ENCODE data around the gene UCK2.

The UCK2 gene

DNA sequence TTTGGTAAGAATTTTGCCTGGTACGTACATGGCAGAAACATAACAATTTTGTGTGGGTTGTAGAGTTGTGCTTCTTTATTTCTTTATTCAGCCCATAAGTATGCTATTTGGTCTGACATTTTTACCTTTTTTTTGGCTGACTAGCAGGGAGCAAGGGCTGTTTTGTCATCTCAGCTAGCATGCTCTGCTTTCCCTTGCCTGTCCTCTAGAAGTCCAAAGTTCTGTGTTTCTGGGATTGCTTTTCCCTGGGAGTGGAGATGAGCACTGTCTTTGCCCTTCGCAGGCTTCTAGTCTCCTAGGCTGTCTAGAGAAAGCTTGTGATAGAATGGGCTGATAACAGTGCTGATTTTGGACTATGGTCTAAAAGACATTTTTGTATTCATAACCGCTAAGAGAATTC is 7.5 kb downstream of the UCK2 start:
- DNase-seq = no peak

DNA sequence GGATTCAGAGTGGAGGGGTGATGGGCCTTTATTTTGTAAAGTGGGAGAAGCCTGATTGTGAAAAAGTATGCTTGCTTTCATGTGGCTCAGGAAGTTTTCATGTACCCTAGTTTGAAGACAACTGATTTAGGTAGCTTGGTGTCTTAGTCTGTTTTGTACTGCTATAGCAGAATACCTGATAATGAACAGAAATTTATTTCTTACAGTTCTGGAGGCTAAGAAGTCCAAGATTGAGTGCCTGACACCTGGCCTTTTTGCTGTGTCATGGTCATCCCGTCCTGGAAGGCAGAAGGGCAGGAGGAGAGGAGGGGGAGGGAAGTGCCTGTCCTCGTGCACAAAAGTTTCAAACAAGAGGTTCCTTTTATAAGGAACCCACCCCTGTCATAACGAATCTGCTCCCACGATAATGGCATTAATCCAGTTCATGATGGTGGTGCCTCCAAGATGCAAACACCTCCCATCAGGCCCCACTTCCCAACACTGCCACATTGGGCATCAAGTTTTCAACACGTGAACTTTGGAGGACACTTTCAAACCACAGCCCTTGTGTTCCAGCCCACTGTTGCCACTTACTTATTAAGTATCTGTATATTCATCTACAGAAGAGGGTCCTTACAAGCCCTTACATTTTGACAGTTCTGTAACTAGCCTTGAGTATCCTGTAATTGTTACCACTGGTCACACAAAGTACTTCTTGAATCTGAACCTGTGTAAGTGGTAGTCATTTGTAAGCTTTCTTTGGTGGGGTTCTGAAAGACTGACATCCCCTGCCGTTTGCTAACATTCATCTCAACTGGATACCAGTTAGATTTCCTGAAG is 9.5 kb downstream of the UCK2 start:
- no peak for DNase-seq

DNA sequence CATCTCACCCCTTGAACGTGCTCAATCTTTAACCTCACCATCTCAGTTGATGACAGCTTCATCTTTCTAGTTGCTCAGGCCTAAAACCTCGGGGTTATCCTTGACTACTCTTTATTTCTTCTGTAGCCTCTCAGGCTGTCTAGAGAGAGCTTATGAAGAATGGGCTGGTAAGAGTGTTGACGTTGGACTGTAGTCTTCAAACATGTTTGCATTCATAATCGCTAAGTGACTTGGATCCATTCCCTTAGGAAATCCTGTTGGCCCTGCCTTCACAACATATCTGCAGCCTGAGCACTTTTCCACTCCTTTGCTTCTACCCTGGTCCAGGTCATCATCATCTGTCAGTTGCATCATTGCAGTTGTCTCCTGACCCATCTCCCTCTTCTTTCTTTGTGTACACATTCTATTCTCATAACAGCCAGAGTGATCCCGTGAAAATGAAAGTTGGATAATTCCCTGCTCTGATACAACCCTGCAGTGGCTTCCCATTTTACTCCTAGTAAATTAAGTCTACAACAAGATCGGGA is 10.5 kb downstream of the UCK2 start:
- DNase-seq = no peak

DNA sequence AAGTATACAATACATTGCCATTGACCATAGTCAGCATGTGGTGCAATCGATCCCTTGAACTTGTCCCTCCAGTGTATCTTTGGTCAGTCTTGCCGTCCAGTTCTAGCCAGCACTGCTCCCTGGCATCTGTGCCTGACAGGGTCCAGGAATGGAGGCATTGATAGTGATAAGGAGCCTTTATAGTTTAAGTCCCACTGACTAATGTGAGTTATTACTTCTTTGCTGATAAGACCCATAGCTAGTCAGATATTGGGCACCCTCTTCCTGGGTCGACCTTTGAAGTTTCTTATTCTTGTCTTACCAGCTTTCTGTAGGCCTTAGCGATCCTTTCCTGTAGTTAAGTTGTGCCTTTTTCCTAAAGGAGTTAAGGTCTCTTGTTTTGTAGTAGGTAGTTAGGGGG is 13.0 kb downstream of the UCK2 start:
- no peak for DNase-seq

DNA sequence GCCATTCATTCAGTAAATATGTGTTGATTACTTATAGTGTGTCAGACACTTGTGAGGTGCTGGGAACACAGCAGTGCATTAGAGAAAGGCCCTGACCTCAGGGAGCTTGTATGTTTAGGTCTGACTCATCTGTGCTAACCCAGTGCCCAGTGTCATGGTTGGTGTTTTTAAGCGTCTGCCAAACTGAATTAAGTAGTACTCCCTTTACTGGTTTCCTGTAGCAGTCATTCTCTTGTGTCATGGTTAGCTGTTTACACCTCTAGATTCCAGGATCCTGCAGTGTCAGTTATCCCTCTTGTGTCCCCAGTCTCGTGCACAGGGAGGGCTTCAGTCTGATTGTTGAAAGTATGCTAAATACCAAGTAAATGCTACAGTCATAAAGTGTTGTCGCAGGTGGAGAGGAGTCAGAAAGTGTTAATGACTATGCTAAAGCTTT is 14.2 kb downstream of the UCK2 start:
- DNase-seq = no peak

DNA sequence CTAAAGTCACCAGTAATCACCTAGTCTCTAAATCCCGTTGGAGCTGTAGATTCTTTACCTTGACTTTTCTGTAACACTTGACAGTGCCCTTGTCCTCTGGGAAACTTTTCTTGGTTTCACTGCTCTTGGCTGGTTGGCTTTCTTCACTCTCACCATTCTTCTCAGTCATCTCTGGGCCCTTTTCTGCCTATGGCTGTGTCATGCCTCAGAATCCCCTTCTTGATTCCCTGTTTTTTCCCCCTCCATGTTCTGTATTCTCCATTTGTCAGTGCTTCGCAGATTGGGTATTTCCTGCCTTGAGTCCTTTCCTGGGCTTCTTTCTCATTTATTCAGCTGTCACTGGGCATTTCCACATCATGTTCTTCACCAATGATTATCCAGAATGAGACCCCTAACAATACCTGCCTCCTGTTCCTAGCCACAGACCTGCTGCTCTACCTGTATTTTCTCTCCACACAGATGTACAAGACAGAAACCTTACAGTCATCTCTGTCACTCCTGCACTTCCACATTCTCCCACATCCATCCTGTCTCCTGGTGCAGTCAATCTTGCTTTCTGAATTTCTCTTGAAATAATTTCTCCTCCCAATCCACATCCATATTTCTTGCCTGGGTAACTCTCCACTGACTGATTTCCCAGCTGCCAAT is 14.7 kb downstream of the UCK2 start:
- DNase-seq = no peak

DNA sequence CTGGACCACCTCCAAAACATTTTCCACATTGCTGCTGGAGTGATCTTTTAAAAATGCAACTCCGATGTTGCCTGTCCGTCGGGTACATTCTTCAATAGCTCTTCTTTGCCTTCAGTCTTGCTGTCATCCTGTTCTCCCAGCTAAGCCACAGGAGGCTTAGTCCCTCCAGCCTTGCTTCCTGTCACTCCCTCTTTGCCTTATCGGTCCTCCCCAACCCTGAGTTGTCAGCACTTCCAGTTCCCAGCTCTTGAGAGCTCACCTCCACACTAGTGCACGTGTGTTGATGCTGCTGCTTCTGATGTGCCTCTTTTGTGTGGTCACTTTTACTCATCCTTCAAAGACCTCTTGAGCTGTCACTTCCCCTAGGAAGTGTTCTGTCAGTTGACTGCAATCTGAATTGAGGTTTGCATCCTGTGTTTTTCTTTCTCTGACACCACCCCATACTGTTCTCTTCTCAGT is 15.3 kb downstream of the UCK2 start:
- no peak for DNase-seq

DNA sequence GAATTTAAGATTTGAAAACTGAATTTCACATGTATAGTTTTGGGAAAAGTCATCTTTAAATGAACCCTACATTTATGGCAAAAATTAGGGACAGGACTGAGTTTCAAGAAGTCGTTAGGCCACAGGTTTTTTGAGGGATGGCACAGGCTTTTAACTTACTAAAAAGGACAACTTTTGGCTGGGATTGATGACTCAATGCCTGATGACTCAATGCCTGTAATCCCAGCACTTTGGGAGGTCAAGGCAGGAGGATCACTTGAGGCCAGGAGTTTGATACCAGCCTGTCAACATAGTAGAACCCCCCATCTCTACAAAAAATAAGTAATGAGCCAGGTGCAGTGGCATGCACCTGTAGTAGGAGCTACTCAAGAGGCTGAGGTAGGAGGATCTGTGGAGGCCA is 15.9 kb downstream of the UCK2 start:
- DNase-seq = no peak

DNA sequence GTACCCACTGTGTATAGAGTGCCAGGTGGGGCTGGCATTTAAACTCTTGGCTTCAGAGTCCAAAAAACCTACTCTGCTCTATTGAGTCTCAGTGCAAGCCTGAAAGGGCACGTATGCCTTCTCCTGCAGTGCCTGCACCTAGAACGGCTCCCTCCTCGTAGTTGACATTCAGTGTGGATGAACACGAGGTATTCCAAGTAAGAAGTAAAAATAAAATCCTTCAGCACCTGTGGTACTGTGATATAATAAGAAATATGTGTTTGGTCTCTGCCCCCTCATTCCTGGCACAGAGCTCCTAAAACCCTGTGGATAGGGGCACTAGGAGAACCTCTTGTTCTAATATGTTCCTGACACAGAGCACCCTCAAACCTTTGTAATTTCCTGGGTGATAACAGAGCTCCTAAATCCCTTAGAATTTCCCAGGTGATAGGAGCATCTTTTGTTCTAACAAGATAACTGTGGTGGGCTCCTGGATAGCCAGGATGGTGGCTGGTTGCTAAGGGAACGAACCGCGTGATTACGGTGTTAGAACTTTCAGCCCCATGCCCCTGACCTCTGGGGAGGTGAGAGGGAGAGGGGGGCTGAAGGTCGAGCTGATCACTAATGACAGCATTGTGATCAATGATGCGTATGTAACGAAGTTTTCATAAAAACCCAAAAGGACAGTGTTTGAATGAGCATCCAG is 16.8 kb downstream of the UCK2 start:
- no peak for DNase-seq

DNA sequence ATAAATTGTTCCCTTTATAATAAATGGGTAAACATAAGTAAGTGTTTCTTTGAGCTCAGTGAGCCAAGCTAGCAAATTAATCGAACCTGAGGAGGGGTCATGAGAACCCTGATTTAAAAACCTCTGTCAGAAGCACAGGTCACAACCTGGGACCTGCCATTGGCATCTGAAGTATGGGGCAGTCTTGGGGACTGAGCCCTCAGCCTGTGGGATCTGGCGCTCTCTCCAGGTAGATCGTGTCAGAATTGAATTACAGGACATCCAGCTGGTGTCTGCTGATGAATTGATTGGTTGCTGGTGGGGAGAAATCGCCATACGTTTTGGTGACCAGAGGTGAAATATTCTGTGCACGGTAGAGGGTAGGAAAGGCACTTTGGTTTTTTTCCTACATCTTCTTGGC is 17.5 kb downstream of the UCK2 start:
- no peak for DNase-seq

DNA sequence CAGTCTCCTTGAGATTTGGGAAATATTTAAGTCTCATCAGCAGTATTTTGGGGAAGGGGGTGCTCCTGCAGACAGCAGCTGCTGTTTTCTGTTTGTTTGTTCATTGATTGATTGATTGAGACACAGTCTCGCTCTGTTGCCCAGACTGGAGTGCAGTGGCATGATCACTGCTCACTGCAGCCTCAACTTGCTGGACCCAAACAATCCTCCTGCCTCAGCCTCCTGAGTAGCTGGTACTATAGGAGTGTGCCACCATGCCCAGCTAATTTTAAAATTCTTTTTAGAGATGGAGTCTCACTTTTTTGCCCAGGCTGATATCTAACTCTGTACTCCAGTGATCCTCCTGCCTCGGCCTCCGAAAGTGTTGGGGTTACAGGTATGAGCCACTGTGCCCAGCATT is 18.2 kb downstream of the UCK2 start:
- no peak for DNase-seq

DNA sequence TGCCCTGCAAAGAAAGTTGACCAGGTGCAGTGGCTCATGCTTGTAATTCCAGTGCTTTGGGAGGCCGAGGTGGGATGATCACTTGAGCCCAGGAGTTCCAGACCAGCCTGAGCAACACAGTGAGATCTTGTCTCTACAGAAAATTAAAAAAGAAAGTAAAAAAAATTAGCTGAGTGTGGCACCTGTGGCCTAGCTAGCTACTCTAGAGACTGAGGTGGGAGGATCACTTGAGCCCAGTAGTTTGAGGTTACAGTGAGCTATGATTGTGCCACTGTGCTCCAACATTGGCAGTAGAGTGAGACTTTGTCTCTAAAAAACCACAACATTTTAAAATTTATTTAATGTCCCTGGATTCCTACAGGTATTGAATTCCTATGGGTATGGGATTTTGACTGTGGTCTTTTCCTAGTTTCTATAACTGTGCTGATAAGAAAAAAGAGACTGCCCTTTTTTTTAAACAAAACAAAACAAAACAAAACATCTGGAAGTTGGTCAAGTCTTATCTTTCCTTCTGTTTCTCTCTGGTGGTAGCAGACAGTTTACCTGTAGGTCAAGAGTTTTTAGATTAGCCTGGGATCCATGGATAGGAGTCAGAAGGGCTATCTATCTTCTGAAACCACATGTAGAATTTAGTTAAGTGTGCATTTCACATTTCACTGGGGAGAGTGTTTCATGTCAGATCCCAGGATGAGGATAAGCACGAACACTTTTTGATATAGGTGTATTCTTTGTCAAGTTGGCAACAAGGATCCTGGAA is 18.8 kb downstream of the UCK2 start:
- no peak for DNase-seq

DNA sequence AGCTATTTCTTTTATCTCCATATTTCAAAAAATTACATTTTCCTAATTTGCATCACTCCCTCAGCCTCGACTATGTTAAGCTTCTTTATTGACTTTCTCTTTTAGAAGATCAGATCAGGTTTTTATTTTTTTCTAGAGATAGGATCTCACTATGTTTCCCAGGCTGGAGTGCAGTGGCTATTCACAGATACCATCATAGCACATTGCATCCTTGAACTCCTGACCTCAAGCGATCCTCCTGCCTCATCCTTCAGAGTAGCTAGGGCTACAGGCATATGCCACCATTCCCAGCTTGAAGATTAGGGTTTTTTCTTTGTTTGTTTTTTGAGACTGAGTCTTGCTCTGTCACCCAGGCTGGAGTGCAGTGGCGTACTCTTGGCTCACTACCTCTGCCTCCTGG is 20.1 kb downstream of the UCK2 start:
- DNase-seq = no peak

DNA sequence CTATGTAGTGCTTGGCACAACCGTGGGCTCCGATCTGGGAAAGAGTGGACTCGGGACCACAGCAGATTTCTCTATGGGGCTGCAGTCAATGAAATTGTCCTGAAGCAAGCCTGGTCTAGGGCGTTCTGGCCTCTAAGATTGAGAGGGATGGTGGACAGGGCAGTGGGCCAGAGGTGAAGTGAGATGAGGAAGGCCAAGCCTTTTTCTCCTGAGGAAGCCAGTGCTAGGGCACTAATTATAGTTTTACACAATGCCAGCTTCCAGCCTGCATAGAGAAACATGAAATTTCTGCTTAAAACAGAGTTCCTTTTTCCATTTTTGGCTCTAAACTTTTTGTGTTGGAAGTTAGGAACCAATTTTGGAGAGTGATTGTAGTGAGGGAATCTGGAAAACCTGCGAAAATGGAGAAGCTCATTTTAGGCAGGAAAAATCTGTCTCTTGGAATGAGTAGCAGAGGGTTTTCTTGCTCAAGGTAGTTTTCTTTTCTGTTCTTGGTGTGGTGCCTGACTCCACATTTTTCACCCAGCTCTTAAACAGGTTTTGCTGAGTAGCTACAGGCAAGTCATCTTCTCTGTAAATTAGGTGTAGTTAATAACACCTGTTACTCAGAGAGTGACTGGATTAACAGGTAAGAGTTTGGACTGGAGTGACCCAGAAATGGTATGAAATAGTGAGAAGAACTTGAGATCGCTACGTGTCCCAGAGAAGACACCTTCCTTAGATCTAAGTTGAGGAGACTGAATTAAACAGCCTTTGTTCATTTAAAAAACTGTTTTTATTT is 22.1 kb downstream of the UCK2 start:
- no peak for DNase-seq

DNA sequence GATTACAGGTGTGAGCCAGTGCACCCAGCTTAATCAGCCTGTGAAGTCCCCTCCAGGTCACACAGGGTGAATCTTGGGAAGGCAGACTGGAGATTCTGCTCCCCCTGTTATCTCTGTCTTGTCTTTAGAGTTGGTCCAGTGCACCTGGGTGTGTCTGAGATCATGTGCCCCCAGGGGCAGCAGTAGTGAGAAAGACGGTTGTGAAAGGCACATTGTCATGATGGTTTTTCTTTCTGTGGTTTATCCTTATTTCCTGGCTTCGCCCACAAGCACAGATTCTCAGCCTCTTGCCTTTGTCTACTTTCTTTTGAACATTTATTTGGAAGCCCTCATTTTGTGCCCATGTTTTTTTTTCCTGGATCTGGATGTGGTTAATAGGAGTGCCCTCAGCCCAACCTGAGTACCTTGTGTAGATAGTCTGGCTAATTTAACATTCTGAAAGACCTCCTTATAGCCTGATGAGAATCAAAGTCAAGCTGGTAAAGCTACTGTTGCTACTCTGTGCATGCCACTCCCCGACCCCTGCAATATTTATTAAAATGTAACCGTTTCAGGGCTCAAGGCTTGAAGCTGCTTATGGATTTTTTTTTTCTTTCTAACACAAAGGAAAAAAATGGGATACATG is 23.7 kb downstream of the UCK2 start:
- DNase-seq = no peak

DNA sequence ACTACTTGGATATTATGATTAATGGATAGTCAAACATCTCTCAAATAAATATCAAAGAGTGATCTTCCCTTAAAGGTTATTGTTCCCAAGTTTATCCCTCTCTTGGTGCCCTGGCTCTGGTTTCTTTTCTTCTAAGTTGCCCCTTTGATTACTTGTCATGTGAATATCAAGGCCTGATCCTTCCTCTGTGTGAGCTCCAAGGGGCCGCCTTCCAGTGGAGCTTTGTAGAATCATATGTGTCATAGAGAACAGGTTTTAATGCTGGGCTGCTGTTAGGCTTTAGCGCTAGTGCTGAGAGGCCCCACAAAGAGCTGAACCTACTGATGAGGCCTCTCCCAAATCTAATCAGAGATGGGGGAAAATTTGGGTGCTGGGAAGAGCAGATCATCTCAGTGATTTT is 25.5 kb downstream of the UCK2 start:
- no peak for DNase-seq

DNA sequence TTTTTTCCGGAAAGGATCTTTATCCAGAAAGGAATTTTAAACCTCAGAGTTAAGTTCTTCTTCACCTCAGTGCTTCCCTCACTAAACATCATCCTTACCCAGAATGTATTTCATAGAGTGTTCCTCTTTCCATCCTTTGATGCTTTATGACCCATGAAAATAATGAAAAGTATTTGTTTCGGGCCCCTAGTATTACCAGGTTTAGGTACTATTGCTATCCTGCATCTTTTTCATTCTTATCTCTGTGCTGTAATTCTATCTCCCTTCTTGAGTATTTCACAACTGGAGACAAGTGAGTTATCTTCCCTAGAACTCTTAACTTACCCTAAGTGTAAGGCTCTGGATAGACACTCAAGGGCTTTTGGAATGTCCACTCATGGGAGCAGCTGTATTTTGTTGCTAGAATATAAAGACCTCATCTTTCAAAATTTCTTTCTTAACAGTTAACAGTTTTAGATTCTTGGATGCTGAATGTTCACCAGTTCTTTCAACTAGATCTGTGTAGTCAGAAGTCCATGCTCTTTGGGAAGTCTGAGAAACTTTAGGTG is 26.2 kb downstream of the UCK2 start:
- DNase-seq = no peak

DNA sequence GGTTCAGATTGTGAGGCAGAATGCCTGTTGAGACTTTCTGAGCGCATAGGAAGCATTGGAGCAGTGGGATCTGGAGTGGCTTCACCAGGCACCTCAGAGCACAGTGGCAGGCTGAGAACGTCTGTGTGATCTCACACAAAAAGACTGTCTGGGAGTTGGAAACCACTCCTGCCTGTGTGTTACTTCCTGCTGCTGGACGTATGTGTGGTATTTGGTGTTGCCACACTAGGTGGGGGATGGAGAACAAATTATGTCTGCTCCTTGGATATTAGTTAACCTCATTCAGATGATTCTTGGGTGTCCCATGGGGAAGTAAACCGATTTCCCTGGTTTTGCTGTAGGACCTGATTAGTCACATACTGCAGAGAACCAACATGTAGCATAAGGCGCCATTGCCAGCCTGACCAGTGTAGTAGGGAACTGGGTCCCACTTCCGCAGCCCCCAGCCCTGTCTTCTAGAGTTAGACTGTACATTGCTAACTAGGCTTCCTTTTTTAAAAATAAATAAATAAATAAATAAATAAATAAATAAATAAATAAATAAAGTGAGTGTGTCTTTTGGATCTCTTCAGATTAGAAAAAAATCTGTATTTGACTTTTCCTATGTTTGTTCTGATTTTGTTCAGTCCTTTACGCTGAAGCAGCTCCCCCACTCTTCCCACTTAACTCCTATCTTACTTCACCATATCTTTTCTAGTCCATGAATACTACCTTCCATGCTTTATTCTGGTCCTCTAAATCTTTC is 26.9 kb downstream of the UCK2 start:
- no peak for DNase-seq

DNA sequence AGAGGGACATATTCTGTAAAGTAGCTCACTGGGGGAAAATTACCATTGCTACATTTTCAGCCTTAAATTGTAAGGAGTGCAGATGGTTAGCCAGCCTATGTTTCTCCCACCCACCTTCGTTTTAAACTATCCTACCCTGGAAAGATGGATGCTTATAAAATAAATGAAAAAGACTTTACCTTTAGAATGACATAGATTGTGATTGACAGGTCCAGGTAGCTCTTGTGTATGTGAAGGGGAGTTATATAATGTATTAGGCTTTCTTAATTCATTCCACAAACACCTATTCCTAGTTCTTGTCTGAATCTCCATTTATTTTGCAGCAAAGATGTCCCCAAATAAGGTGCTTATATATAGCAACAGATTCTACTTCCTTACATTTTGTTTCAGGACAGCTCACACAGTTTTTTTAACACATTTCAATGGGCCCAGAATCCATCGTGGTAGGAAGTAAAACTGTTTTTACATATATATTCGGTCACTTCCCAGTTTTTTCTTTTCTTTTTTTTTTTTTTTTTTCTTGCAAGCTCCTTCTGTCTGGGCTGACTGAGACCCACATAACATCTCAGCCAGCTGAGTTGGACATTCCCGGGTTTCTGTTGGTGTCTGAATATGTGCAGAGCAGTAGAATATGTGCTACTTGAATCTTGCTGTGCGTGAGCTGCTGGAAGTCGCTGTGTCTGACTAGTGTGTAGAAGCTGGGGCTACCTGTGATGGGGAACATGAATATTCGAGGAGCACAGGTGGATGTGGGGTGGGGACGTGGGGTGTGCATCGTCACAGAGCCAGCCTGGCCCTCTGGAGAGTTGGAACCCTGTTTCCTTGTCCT is 27.8 kb downstream of the UCK2 start:
- DNase-seq = no peak

DNA sequence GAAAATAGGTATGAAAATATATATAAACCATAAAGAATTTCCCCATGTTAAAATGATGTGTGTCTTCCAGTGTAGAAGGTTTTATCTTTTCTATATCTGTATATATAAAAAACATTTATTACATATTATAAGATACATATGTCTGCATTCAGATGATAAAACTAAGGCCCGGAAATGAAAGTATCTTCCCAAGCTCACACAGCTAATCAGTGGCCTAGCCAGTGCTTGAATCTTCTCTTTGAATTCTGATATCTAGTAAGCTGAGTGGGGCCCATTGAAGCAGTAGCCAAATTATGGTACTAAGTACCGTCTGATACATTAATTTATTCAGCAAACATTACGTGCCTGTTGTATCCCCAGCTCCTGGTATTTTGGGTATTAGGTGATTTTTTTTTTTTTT is 28.6 kb downstream of the UCK2 start:
- DNase-seq = no peak

Measured in activated CD8-positive, alpha-beta memory T cell treated with anti-CD3 and anti-CD28 coated beads, Interleukin-2, amount 50 U/mL, for 48 hours (primary cell).